ENCODE data around the gene POC1A. TPM values are rescaled to one million over a fixed set of nuclear protein-coding genes. Genes with fewer than 3 reads are reported as not detected.

POC1A gene
- total and polyA plus RNA-seq, 2 of the 8 experiments (the other 6 are each of a cell fraction or from before 2014, with no cell fraction given): 35.7 to 39.2 TPM

GRCh38 chr3:52130966-52131622 lies 23.1 kb downstream of the POC1A start (continued):
- TF ChIP-seq USF2 (IDR thresholded peaks at IDR 0.05; ENCODE audit: low read length) (no peak), CBX8 (IDR thresholded peaks at IDR 0.05; ENCODE audit: borderline replicate concordance, low read depth, low read length) (no peak)

All from H1 (cell line).